ENCODE data around the gene OR2T6.

DNA sequence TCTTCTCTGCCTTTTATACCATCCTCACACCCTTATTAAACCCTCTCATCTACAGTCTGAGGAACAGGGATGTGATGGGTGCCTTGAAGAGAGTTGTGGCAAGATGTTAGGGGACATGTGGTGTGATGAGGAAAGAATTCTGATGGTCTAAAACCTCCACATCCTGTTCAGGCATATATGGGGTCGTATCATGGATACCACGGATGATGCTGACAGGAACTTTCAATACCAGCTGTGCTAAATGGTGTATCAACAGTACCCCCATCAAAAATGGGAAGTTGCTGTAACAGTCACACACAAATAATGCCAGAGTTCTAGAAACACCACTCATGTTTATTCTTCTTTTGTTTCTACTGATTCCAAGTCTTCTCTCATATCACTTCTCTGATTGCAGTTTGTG is 12.9 kb downstream of the OR2T6 start:
- TF ChIP-seq, protein P1, sequence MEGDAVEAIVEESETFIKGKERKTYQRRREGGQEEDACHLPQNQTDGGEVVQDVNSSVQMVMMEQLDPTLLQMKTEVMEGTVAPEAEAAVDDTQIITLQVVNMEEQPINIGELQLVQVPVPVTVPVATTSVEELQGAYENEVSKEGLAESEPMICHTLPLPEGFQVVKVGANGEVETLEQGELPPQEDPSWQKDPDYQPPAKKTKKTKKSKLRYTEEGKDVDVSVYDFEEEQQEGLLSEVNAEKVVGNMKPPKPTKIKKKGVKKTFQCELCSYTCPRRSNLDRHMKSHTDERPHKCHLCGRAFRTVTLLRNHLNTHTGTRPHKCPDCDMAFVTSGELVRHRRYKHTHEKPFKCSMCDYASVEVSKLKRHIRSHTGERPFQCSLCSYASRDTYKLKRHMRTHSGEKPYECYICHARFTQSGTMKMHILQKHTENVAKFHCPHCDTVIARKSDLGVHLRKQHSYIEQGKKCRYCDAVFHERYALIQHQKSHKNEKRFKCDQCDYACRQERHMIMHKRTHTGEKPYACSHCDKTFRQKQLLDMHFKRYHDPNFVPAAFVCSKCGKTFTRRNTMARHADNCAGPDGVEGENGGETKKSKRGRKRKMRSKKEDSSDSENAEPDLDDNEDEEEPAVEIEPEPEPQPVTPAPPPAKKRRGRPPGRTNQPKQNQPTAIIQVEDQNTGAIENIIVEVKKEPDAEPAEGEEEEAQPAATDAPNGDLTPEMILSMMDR (IDR thresholded peaks at IDR 0.05; ENCODE audit: extremely low read depth in 1 of 2, insufficient read depth in 1 of 2, low read depth in 1 of 2, low read length in 2 of 2) = no peak
- TF ChIP-seq POLR2A (IDR thresholded peaks at IDR 0.05; ENCODE audit: low read depth, low read length) (no peak), JUN (IDR thresholded peaks at IDR 0.05; ENCODE audit: borderline replicate concordance, insufficient read depth, insufficient read length, low read depth) (no peak)
- TF ChIP-seq, protein P2, sequence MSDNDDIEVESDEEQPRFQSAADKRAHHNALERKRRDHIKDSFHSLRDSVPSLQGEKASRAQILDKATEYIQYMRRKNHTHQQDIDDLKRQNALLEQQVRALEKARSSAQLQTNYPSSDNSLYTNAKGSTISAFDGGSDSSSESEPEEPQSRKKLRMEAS (IDR thresholded peaks at IDR 0.05; ENCODE audit: insufficient read depth, insufficient read length) = no peak

Measured in endothelial cell of umbilical vein (primary cell).